Tibial nerve (tissue), 4 donors: ENCODE results near the gene MYO1B. TPM values are rescaled to one million over a fixed set of nuclear protein-coding genes. Genes with fewer than 3 reads are reported as not detected.

Experiments used
- DNase-seq, 2 donors: peaks; one replicate each; pipeline ENCODE4 v3.0.0-alpha.2; 2019; ENCODE audit warnings: low spot score in 2 of 2
- H3K27ac ChIP-seq, 4 donors: fragments of 200-600 bp; sonication (generic) in 3 of 4; one replicate each; pipeline ENCODE4 v1.5.1; 2017 to 2019; ENCODE audit warnings: mild to moderate bottlenecking in 1 of 4
- H3K27me3 ChIP-seq, 2 donors: fragments of 200-600 bp; sonication (generic) in 1 of 2; one replicate each; pipeline versions ENCODE4 v1.5.1 to v1.6.0; 2017 to 2019
- H3K36me3 ChIP-seq, 3 donors: fragments of 200-600 bp; sonication (generic); one replicate each; pipeline ENCODE4 v1.5.1; 2018 to 2019
- H3K4me1 ChIP-seq, 4 donors: fragments of 200-600 bp; sonication (generic) in 3 of 4; one replicate each; pipeline ENCODE4 v1.5.1; 2017 to 2019
- H3K4me3 ChIP-seq, 4 donors: fragments of 200-600 bp; sonication (generic) in 3 of 4; one replicate each; pipeline ENCODE4 v1.5.1; 2017 to 2019; ENCODE audit warnings: mild to moderate bottlenecking in 1 of 4, moderate library complexity in 1 of 4
- H3K9me3 ChIP-seq, 4 donors: fragments of 200-600 bp; sonication (generic) in 3 of 4; one replicate each; pipeline ENCODE4 v1.5.1; 2017 to 2019
- CTCF ChIP-seq, 5 experiments: fragments of 200-600 bp in 3 of 5; fragments of 450-650 bp in 2 of 5; sonication (generic) in 3 of 5; IDR thresholded peaks; one replicate each; pipeline ENCODE4 v1.5.1; 2016 to 2019; ENCODE audit warnings: antibody characterized with exemption in 5 of 5, mild to moderate bottlenecking in 3 of 5, moderate library complexity in 2 of 5
- EP300 ChIP-seq, 2 donors: sonication (generic); formaldehyde crosslinking; IDR thresholded peaks; one replicate each; pipeline ENCODE4 v1.6.1; 2017; ENCODE audit warnings: antibody characterized with exemption in 2 of 2, mild to moderate bottlenecking in 1 of 2
- POLR2A ChIP-seq, 2 donors: fragments of 450-650 bp; IDR thresholded peaks; one replicate each; pipeline ENCODE4 v1.6.1; 2017; ENCODE audit warnings: antibody characterized with exemption in 2 of 2, mild to moderate bottlenecking in 2 of 2, moderate library complexity in 2 of 2
- WGBS, 2 donors: methylation state at CpG; one replicate each; pipeline ENCODE4 v1.1.5; 2018; 5-methylcytosine and 5-hydroxymethylcytosine counted together
- total RNA-seq, 4 donors: library from RNA; depleted of rRNA; stranded (reverse); fragments of >200 nt; gene quantifications; one replicate each; pipeline ENCODE4 v1.1.0, GENCODE V29; 2016

The MYO1B gene
- total RNA-seq, 4 donors from 2014 or later, result 27.9 to 44.4 (median 36.8) TPM

DNA sequence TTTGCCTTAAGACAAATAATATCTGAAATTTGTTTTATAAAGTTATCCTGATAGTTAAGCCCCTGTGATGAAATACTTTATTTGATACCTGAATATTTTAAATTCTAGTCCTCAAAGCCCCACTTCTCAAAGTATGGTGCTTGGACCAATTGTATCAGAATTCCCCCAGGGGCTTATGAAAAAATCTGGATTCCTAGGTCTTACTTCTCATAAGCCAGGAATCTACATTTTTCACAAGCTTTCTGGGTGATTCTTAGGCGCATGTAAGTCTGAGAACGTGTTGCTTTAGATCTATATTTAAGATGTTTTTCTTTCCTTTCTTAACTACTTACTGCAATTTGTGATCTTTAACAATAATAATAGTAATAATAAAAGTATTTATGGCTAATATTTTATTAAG, 53.1 kb downstream of the MYO1B start:
- peaks cover 0 to 17% (median 2%) of the 10 kb centered on the region in 4 donors for H3K4me1 ChIP-seq
- 77 to 86% methylated on average over 2 of the region's 2 CpGs for WGBS, 2 donors

DNA sequence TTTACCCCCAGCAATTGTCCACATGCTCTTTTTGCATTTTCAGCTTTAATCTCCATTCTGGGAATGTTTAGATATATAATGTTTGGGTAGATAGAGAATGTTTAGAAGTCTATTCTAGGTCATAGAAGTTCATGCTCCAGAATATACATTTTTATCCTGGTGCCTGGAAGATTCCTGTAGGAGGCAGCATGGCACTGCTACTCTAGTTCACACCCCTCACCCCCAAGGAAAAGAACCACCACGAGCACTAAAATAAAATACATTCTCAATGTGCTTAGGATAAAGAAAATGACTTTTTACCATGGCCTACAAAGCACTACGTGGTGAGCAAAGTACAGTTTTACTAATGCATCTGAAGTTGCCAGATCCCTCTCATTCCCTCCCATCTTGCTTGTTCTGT, 53.8 kb downstream of the MYO1B start:
- TF ChIP-seq POLR2A (IDR thresholded peaks at IDR 0.05) (no peak), CTCF (IDR thresholded peaks at IDR 0.05) (no peak), EP300 (IDR thresholded peaks at IDR 0.05) (no peak)

More for the DNA sequence above, 53.1 kb downstream of the MYO1B start:
- no peak for TF ChIP-seq CTCF (IDR thresholded peaks at IDR 0.05)
- TF ChIP-seq POLR2A (IDR thresholded peaks at IDR 0.05), result no peak
- TF ChIP-seq EP300 (IDR thresholded peaks at IDR 0.05), result no peak
- no peak overlapping the region for H3K27ac ChIP-seq
- H3K36me3 ChIP-seq, result no peaks in the 10 kb centered on the region
- H3K27me3 ChIP-seq, result no peaks in the 10 kb centered on the region
- DNase-seq, result no peak
- H3K4me3 ChIP-seq, result no peak overlapping the region
- H3K9me3 ChIP-seq, result no peaks in the 10 kb centered on the region

DNA sequence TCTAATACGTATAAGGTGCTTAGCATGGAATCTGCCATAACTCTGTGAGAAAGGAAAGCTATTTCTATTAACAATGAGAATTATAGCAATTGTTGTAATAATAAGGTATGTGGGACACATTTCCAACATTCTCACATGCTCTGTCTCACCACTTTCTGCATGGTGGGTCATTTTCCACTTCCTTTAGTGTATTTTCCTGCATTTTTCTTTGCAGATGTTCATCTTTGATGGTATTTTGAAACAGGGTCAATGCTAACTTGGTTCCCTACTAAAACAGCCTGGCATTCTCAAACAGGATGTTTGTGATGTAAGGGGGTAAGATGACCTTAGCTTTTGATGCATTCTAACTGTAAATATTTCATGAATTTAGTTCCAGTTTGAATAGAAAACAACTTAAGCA, 54.7 kb downstream of the MYO1B start:
- Histone ChIP-seq H3K4me3 (no peak overlapping the region), H3K9me3 (no peaks in the 10 kb centered on the region), H3K27ac (no peak overlapping the region), H3K36me3 (no peaks in the 10 kb centered on the region), H3K4me1 (peaks cover 0 to 25% (median 4%) of the 10 kb centered on the region in 4 donors), H3K27me3 (no peaks in the 10 kb centered on the region)
- WGBS, 2 donors, result 90 to 93% methylated on average over 1 of the region's 1 CpG
- DNase-seq, result no peak
- TF ChIP-seq POLR2A (IDR thresholded peaks at IDR 0.05), result no peak
- TF ChIP-seq CTCF (IDR thresholded peaks at IDR 0.05), result no peak
- TF ChIP-seq EP300 (IDR thresholded peaks at IDR 0.05), result no peak

More for the DNA sequence above, 53.8 kb downstream of the MYO1B start:
- no peak for DNase-seq
- no peak overlapping the region for H3K4me3 ChIP-seq
- WGBS, 2 donors, result 39 to 43% methylated on average over 2 of the region's 2 CpGs
- H3K4me1 ChIP-seq, result peaks cover 0 to 17% (median 2%) of the 10 kb centered on the region in 4 donors
- H3K27me3 ChIP-seq, result no peaks in the 10 kb centered on the region
- H3K27ac ChIP-seq, result no peak overlapping the region
- no peaks in the 10 kb centered on the region for H3K9me3 ChIP-seq
- H3K36me3 ChIP-seq, result no peaks in the 10 kb centered on the region

DNA sequence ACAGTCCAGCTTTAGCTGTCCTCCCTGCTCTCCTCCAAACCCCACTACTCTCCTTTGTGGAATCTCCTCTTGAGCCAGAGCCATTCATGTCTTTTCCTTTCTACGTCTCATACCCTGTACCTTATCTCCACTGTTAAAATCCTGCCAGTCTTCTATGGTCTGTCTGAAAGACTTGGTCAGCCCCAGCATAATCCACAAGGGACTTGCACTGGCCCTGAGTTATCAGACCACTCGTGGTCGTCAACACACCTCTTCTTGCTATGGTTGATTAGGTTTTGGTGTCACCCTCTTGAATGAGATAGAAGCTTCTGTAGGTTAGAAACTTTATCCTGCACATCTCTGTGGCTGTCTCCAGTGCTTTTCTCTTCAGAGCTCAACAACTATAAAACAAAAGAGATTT, 56.8 kb downstream of the MYO1B start:
- H3K9me3 ChIP-seq, result no peaks in the 10 kb centered on the region
- WGBS, 2 donors, result 94 to 96% methylated on average over 3 of the region's 3 CpGs
- H3K36me3 ChIP-seq, result no peaks in the 10 kb centered on the region
- peaks cover 0 to 19% (median 8%) of the 10 kb centered on the region in 4 donors for H3K4me1 ChIP-seq
- H3K27me3 ChIP-seq, result no peaks in the 10 kb centered on the region
- H3K27ac ChIP-seq, result no peak overlapping the region
- no peak for DNase-seq
- no peak overlapping the region for H3K4me3 ChIP-seq
- TF ChIP-seq POLR2A (IDR thresholded peaks at IDR 0.05), result no peak
- TF ChIP-seq CTCF (IDR thresholded peaks at IDR 0.05), result no peak
- TF ChIP-seq EP300 (IDR thresholded peaks at IDR 0.05), result no peak

DNA sequence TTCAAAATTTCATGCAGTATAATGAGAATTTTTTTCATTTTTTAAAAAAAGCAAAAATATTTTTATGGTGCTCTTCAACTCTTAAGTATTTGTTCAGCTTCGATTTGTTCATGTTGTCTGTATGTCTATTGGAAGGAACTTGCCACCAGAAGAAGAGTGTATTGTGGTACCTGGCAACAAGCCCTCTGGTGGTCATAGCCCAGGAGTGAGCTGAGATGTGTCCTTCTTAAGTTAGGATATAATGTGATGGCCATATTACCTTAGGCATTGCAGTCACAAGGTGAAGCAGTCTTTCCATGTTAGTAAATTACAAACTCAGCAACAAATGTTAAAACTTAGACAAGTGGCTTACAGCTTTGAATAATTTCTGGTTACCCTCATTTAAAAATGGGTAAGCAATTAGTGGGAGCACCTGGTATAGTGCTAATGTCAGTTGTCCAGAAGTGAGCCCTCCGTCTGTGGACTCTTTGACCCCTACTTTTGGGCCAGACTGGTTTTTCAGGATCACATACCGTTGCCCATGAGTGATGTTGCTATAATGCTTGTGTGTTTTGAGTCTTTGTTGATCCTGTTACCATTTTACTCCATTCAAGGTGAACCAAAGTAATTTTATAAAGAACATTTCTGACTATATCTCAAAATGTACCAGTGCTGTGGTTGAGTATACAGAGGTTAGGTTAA, 57.4 kb downstream of the MYO1B start:
- WGBS, 2 donors, result 87 to 92% methylated on average over 3 of the region's 3 CpGs
- Histone ChIP-seq H3K27me3 (no peaks in the 10 kb centered on the region), H3K36me3 (no peaks in the 10 kb centered on the region), H3K4me1 (peaks cover 0 to 14% (median 8%) of the 10 kb centered on the region in 4 donors), H3K9me3 (no peaks in the 10 kb centered on the region), H3K27ac (no peak overlapping the region), H3K4me3 (no peak overlapping the region)
- no peak for DNase-seq
- TF ChIP-seq EP300 (IDR thresholded peaks at IDR 0.05), result no peak
- no peak for TF ChIP-seq CTCF (IDR thresholded peaks at IDR 0.05)
- TF ChIP-seq POLR2A (IDR thresholded peaks at IDR 0.05), result no peak
